Astrocyte (in vitro differentiated cells and primary cell): Measurements from ENCODE around the gene AQP6.

Experiments
- EZH2 ChIP-seq: IDR thresholded peaks from 2 replicates; pipeline ENCODE4 v1.6.1; 2012; ENCODE audit warnings: mild to moderate bottlenecking, low read length, inconsistent platforms; ENCODE audit not compliant: insufficient read depth
- TF ChIP-seq, protein P1 (sequence below): IDR thresholded peaks from 2 replicates; pipeline ENCODE4 v1.5.1; 2011; ENCODE audit warnings: low read depth, mild to moderate bottlenecking, inconsistent platforms, low read length, moderate library complexity; ENCODE audit not compliant: insufficient read depth

DNA sequence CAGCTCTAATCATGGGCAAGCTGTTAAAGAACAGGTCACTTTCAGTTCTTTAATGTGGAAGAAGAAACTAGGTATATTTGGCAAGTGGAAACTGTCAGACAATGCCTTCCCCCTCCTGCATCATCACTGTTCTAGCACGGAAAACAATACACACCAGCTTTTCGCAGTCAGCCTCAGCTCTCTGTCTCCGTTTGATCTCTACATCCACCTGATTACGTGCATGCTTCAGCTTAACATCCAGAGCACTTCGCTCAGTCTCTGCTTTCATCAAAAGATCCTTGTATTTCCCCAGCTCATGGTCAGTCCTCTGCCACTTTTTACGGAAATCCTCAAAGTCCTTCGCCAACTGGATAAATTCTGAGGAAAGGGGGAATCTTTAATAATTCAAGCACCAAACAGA, 33.5 kb downstream of the AQP6 start:
- TF ChIP-seq, protein P1, sequence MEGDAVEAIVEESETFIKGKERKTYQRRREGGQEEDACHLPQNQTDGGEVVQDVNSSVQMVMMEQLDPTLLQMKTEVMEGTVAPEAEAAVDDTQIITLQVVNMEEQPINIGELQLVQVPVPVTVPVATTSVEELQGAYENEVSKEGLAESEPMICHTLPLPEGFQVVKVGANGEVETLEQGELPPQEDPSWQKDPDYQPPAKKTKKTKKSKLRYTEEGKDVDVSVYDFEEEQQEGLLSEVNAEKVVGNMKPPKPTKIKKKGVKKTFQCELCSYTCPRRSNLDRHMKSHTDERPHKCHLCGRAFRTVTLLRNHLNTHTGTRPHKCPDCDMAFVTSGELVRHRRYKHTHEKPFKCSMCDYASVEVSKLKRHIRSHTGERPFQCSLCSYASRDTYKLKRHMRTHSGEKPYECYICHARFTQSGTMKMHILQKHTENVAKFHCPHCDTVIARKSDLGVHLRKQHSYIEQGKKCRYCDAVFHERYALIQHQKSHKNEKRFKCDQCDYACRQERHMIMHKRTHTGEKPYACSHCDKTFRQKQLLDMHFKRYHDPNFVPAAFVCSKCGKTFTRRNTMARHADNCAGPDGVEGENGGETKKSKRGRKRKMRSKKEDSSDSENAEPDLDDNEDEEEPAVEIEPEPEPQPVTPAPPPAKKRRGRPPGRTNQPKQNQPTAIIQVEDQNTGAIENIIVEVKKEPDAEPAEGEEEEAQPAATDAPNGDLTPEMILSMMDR, result no peak
- TF ChIP-seq EZH2, result no peak
